Fibroblast of pulmonary artery (primary cell): ENCODE data around the gene RIC1.

Source experiments
- DNase-seq: peaks from one replicate; pipeline ENCODE4 v3.0.0-alpha.2; 2010; ENCODE audit warnings: low read depth
- H3K4me3 ChIP-seq: replicated peaks from 2 replicates; pipeline ENCODE4 v1.5.1; 2011; ENCODE audit warnings: low read depth, mild to moderate bottlenecking, control low read depth, low read length, moderate library complexity
- TF ChIP-seq, protein P1 (sequence below): IDR thresholded peaks from 2 replicates; pipeline ENCODE4 v1.5.1; 2011; ENCODE audit warnings: mild to moderate bottlenecking, control low read depth, low read length, inconsistent platforms; ENCODE audit errors: missing control alignments

The RIC1 gene

DNA sequence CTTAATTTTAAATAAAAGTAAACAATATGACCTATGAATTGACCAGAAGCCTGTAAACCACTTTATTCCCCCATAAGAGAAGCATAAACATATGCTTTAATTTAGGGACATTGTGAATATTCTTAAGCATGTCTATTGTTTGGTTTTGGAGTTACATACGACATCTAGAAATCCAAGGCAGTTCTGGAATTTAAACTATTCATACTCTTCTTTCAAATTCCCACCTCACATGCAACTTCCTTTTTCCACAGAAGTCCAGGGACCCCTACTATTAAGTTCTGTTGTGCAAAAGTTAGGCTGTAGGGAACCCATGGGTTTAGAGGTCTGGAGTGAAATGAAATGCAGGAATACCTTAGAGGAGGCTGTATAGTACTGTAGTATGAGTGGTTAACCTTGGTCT, 2.1 kb downstream of the RIC1 start:
- H3K4me3 ChIP-seq: peak overlapping the region; percentile 89
- TF ChIP-seq, protein P1, sequence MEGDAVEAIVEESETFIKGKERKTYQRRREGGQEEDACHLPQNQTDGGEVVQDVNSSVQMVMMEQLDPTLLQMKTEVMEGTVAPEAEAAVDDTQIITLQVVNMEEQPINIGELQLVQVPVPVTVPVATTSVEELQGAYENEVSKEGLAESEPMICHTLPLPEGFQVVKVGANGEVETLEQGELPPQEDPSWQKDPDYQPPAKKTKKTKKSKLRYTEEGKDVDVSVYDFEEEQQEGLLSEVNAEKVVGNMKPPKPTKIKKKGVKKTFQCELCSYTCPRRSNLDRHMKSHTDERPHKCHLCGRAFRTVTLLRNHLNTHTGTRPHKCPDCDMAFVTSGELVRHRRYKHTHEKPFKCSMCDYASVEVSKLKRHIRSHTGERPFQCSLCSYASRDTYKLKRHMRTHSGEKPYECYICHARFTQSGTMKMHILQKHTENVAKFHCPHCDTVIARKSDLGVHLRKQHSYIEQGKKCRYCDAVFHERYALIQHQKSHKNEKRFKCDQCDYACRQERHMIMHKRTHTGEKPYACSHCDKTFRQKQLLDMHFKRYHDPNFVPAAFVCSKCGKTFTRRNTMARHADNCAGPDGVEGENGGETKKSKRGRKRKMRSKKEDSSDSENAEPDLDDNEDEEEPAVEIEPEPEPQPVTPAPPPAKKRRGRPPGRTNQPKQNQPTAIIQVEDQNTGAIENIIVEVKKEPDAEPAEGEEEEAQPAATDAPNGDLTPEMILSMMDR: no peak
- DNase-seq: peak; percentile 55

DNA sequence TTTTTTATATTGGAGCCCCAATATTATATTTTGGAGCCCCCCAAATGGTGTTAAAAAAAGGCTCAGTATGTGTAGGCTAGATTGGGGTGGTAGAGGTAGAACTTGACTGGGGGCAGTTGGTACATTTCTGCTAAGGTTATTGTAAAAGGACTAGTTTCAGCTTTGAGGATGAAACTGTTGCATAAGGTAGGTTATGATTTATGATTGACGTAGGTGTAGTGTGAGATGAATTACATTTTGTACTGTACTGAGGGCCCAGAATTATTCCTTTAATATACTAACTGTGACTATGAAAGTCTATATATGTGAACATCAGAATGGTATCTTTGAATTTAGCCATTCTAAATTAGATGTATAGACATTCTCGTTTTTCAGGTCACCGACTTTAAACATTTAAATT, 3.6 kb downstream of the RIC1 start:
- DNase-seq: no peak

DNA sequence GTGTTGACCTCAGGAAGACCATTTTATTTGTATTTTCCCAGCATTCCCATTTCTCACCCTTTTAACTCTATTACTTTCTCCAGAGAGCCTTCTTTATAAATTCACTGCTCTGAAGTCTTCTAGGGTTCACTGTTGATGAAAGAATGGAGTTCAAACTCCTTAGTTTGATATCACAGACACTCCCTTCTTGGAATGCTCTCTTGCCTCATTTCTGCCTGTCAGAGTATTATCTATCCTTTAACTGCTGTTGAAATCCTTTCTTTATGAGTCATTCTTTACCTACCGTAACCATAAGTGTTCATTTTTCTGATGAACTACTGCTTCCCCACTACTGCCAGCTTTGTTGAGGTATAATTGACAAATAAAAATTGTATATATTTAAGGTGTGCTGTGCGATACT, 4.3 kb downstream of the RIC1 start:
- TF ChIP-seq, protein P1: no peak
- no peak overlapping the region for H3K4me3 ChIP-seq
- peak; percentile 54 for DNase-seq

More for the DNA sequence above, 3.6 kb downstream of the RIC1 start:
- TF ChIP-seq, protein P1: no peak
- H3K4me3 ChIP-seq: no peak overlapping the region

DNA sequence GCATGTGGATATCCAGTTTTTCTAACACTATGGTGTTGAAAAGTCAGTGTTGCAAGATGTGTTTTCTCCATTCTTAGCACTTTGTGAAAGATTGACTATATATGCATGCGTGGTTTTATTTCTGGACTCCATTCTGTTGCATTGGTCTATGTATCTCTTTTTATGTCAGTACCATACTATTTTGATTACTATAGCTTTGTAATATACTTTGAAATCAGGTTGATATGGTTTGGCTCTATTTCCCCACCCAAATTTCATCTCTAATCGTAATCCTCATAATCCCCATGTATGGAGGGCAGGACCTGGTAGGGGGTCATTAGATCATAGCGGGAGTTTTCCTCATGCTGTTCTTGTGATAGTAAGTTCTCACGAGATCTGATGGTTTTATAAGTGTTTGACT, 6.5 kb downstream of the RIC1 start:
- TF ChIP-seq, protein P1: no peak
- H3K4me3 ChIP-seq: no peak overlapping the region
- DNase-seq: no peak

DNA sequence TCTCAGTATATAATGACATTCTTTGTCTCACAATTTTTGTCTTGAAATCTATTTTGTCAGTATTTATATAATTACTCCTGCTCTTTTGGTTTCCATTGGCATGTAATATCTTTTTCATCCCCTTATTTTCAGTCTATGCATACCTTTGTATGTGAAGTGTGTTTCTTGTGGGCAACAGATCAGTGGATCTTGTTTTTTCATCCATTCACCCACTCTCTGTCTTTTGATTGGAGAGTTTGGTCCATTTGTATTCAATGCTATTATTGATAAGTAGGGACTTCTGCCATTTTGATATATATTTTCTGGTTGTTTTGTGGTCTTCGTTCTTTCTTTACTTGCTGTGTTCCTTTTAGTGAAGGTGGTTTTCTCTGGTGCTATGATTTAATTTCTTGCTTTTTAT, 10.9 kb downstream of the RIC1 start:
- TF ChIP-seq, protein P1: no peak
- DNase-seq: no peak
- no peak overlapping the region for H3K4me3 ChIP-seq

DNA sequence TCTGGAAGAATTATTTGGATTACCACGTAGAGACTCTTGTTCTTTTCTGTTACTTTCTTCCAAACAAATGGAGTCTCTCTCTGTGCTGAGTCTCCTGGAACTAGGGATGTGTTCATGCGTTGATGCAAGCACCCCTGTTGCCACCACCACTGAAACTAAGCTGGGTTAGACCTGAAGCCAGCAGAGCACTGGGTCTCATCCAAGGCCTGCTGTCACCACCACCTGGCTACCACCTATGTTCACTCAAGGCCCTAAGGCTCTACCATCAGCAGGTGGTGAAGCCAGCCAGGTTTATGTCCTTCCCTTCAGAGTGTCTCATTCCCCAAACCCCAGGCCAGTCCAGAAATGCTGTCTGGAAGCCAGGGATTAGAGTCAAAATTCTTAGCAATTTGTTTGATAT, 13.3 kb downstream of the RIC1 start:
- TF ChIP-seq, protein P1: no peak
- DNase-seq: no peak
- no peak overlapping the region for H3K4me3 ChIP-seq

DNA sequence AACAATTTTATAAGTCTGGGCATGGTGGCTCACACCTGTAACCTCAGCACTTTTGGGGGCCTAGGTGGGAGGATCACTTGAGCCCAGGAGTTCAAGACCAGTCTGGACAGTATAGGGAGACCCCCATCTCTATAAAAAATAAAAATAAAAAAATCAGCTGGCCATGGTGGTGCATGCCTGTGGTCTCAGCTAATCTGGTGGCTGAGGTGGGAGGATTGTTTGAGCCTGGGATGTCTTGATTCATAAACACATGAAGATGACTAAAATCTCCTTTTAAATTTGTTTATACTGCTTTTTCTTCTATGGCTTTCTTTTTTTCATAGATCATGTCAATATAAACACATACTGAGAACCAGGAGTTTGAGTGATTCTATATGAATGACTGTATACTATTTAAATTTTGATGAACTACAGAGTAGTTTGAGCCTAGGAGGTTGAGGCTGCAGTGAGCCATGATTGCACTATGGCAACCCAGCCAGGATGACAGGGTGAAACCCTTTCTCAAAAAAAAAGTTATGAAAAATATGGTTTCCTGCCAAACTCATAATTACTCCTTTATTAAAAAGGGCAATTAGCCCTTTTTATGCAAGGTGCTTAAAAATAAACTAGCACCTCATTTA, 14.2 kb downstream of the RIC1 start:
- no peak overlapping the region for H3K4me3 ChIP-seq
- TF ChIP-seq, protein P1: no peak
- peak; percentile 22 for DNase-seq
